Gastroesophageal sphincter (tissue), 3 donors: Measurements from ENCODE around the gene MRPL27.

Experiments used
- CTCF ChIP-seq, 4 experiments: fragments of 200-600 bp in 2 of 4; fragments of 450-650 bp in 2 of 4; sonication (generic) in 1 of 4; IDR thresholded peaks; one replicate each; pipeline ENCODE4 v1.5.1; 2017 to 2019; ENCODE audit warnings: antibody characterized with exemption in 4 of 4, mild to moderate bottlenecking in 2 of 4, moderate library complexity in 2 of 4
- EP300 ChIP-seq: sonication (generic); formaldehyde crosslinking; IDR thresholded peaks from one replicate; pipeline ENCODE4 v1.6.1; 2017; ENCODE audit warnings: antibody characterized with exemption, mild to moderate bottlenecking
- POLR2A ChIP-seq, 2 donors: fragments of 450-650 bp; IDR thresholded peaks; one replicate each; pipeline ENCODE4 v1.6.1; 2017; ENCODE audit warnings: antibody characterized with exemption in 2 of 2, mild to moderate bottlenecking in 2 of 2, moderate library complexity in 1 of 2
- POLR2AphosphoS5 ChIP-seq: sonication (generic); formaldehyde crosslinking; IDR thresholded peaks from one replicate; pipeline ENCODE4 v1.6.1; 2017; ENCODE audit warnings: antibody characterized with exemption

- TF ChIP-seq CTCF (IDR thresholded peaks at IDR 0.05), result no peak
- TF ChIP-seq EP300, result no peak
- no peak for TF ChIP-seq POLR2AphosphoS5
- TF ChIP-seq POLR2A (IDR thresholded peaks at IDR 0.05), result no peak
Observed at GRCh38 chr17:50356892-50357510, 16.0 kb downstream of the MRPL27 start.
